Uterus (tissue), 2 donors: Measurements from ENCODE around the gene GNA12.

Experiments
- POLR2A ChIP-seq, 2 donors: fragments of 450-650 bp; IDR thresholded peaks; one replicate each; pipeline ENCODE4 v1.6.1; 2016; ENCODE audit warnings: antibody characterized with exemption in 2 of 2, mild to moderate bottlenecking in 1 of 2, moderate library complexity in 1 of 2
- TF ChIP-seq, protein P1 (sequence below), 4 experiments: fragments of 200-600 bp in 2 of 4; fragments of 450-650 bp in 2 of 4; sonication (generic) in 2 of 4; IDR thresholded peaks; one replicate each; pipeline ENCODE4 v1.5.1; 2016 to 2019; ENCODE audit warnings: antibody characterized with exemption in 4 of 4, mild to moderate bottlenecking in 2 of 4, moderate library complexity in 1 of 4

- TF ChIP-seq, protein P1, sequence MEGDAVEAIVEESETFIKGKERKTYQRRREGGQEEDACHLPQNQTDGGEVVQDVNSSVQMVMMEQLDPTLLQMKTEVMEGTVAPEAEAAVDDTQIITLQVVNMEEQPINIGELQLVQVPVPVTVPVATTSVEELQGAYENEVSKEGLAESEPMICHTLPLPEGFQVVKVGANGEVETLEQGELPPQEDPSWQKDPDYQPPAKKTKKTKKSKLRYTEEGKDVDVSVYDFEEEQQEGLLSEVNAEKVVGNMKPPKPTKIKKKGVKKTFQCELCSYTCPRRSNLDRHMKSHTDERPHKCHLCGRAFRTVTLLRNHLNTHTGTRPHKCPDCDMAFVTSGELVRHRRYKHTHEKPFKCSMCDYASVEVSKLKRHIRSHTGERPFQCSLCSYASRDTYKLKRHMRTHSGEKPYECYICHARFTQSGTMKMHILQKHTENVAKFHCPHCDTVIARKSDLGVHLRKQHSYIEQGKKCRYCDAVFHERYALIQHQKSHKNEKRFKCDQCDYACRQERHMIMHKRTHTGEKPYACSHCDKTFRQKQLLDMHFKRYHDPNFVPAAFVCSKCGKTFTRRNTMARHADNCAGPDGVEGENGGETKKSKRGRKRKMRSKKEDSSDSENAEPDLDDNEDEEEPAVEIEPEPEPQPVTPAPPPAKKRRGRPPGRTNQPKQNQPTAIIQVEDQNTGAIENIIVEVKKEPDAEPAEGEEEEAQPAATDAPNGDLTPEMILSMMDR (IDR thresholded peaks at IDR 0.05) = no peak
- no peak for TF ChIP-seq POLR2A (IDR thresholded peaks at IDR 0.05)
Observed at GRCh38 chr7:2860627-2861133, 16.6 kb upstream of the GNA12 start.
